HepG2 (cell line): ENCODE measurements around the gene TCP11L1. TPM values are rescaled to one million over a fixed set of nuclear protein-coding genes. Genes with fewer than 3 reads are reported as not detected.
A peak's percentile ranks its signal among the peaks of the same experiment; 100 is the strongest.

Experiments
- ATAC-seq: fragments of 200-7000 bp; cut with Tn5 transposase; 3 replicates; pipeline ENCODE4 v1.9.1; 2020; ENCODE audit warnings: mild to moderate bottlenecking, moderate library complexity
- BruUV-seq: library from RNA; stranded (reverse); fragments of 400-500 nt; replicated peaks from 2 replicates; lab custom pipeline; 2021; lab: Mats Ljungman, UMichigan
- CTCF ChIA-PET: fragments of 300-600 bp; formaldehyde crosslinking; extraction: SDS; loops from one replicate; lab custom pipeline; 2021; ENCODE audit warnings: low total read pairs, inconsistent platforms, low intra/inter-chr PET ratio; lab: Yijun Ruan, JAX
- POLR2A ChIA-PET: fragments of 350-600 bp; sonication (Branson Sonifier 250); formaldehyde crosslinking; loops from one replicate; lab custom pipeline; 2020; ENCODE audit warnings: antibody characterized with exemption, inconsistent platforms; lab: Yijun Ruan, JAX
- DNase-seq: peaks from one replicate; pipeline ENCODE4 v3.0.0-alpha.2; 2015; ENCODE audit warnings: low spot score
- FAIRE-seq: peaks from 3 replicates; lab custom pipeline; 2011; peaks lifted over from hg19 to GRCh38; lab: Jason Lieb, UNC
- H2AFZ ChIP-seq: one replicate; pipeline ENCODE4 v1.6.1; 2011; ENCODE audit warnings: low read length, inconsistent platforms
- H3K27ac ChIP-seq: fragments of 300-600 bp; 3 replicates; pipeline ENCODE4 v1.8.0; 2011; ENCODE audit warnings: mixed run types, mild to moderate bottlenecking, mixed read lengths, low read length, inconsistent platforms; ENCODE audit not compliant: insufficient read depth; ENCODE audit errors: extremely low read length
- H3K27me3 ChIP-seq, 2 experiments: fragments of 200-600 bp in 1 of 2; 2 replicates in 1 of 2; 3 replicates in 1 of 2; pipeline versions ENCODE4 v1.6.0 to v1.8.0; 2011; ENCODE audit warnings: low read length in 2 of 2, mild to moderate bottlenecking in 2 of 2, moderate library complexity in 2 of 2, inconsistent platforms in 1 of 2; ENCODE audit not compliant: insufficient read depth in 2 of 2, control insufficient read depth in 1 of 2
- H3K36me3 ChIP-seq, 2 experiments: fragments of 200-600 bp in 1 of 2; replicated peaks in 1 of 2; 2 replicates in 1 of 2; 3 replicates in 1 of 2; pipeline versions ENCODE4 v1.5.1 to v1.8.0; 2011; ENCODE audit warnings: low read length in 2 of 2, inconsistent platforms in 1 of 2; ENCODE audit not compliant: insufficient read depth in 2 of 2, control insufficient read depth in 1 of 2
- H3K4me1 ChIP-seq: 2 replicates; pipeline ENCODE4 v1.5.1; 2012; ENCODE audit warnings: low read length, inconsistent platforms; ENCODE audit not compliant: insufficient read depth
- H3K4me2 ChIP-seq: 2 replicates; pipeline ENCODE4 v1.6.0; 2011; ENCODE audit warnings: low read depth, low read length, inconsistent platforms
- H3K4me3 ChIP-seq, 3 experiments: fragments of 200-600 bp in 1 of 3; sonication (generic), shearing (Covaris generic) in 1 of 3; replicated peaks in 1 of 3; 2 replicates each; pipeline ENCODE4 v1.5.1; 2011 to 2016; ENCODE audit warnings: low read length in 3 of 3, inconsistent platforms in 2 of 3, low read depth in 2 of 3, mild to moderate bottlenecking in 2 of 3, control low read depth in 1 of 3, mixed read lengths in 1 of 3; ENCODE audit not compliant: insufficient read depth in 1 of 3
- H3K79me2 ChIP-seq: one replicate; pipeline ENCODE4 v1.6.1; 2011; ENCODE audit warnings: low read length, inconsistent platforms; ENCODE audit not compliant: insufficient read depth
- H3K9ac ChIP-seq: 2 replicates; pipeline ENCODE4 v1.6.0; 2011; ENCODE audit warnings: mild to moderate bottlenecking, low read depth, low read length, inconsistent platforms; ENCODE audit not compliant: insufficient read depth
- H3K9me3 ChIP-seq: 2 replicates; pipeline ENCODE4 v1.5.1; 2012; ENCODE audit warnings: mild to moderate bottlenecking, low read length
- H4K20me1 ChIP-seq: 2 replicates; pipeline ENCODE4 v1.6.0; 2011; ENCODE audit warnings: inconsistent platforms, mild to moderate bottlenecking, low read length, moderate library complexity; ENCODE audit not compliant: insufficient read depth
- CSRNP1 ChIP-seq: sonication (generic); formaldehyde crosslinking; IDR thresholded peaks from 2 replicates; pipeline ENCODE4 v1.8.1; 2023; ENCODE audit warnings: mild to moderate bottlenecking, missing genetic modification reagents
- MAZ ChIP-seq, 2 experiments: sonication (generic) in 1 of 2; formaldehyde crosslinking in 1 of 2; IDR thresholded peaks; 2 replicates each; pipeline versions ENCODE4 v1.5.0 to v1.6.1; 2012 to 2020; ENCODE audit warnings: low read depth in 2 of 2, mild to moderate bottlenecking in 2 of 2, borderline replicate concordance in 1 of 2, improper control_type of control experiment in 1 of 2, low read length in 1 of 2, missing genetic modification reagents in 1 of 2, moderate library complexity in 1 of 2
- SALL1 ChIP-seq: sonication (generic); formaldehyde crosslinking; IDR thresholded peaks from 2 replicates; pipeline ENCODE4 v1.8.0; 2022; ENCODE audit warnings: mild to moderate bottlenecking, missing genetic modification reagents
- SMAD9 ChIP-seq: sonication (generic); formaldehyde crosslinking; IDR thresholded peaks from 2 replicates; pipeline ENCODE4 v1.5.1; 2020; ENCODE audit warnings: mild to moderate bottlenecking, missing genetic modification reagents
- SOX6 ChIP-seq, 2 experiments: fragments of 450-650 bp in 1 of 2; sonication (generic) in 1 of 2; formaldehyde crosslinking in 1 of 2; IDR thresholded peaks; 2 replicates each; pipeline versions ENCODE4 v1.4.0 to v1.6.1; 2017 to 2020; ENCODE audit warnings: antibody characterized with exemption in 1 of 2, mild to moderate bottlenecking in 1 of 2, missing genetic modification reagents in 1 of 2
- ZNF850 ChIP-seq: sonication (generic); formaldehyde crosslinking; conservative IDR thresholded peaks from 2 replicates; pipeline ENCODE4 v1.9.0; 2021; ENCODE audit warnings: mild to moderate bottlenecking, missing genetic modification reagents
- ZNF878 ChIP-seq: sonication (generic); formaldehyde crosslinking; IDR thresholded peaks from 2 replicates; pipeline ENCODE4 v1.8.1; 2023; ENCODE audit warnings: mild to moderate bottlenecking, missing genetic modification reagents, moderate library complexity
- WGBS: methylation state at CpG from one replicate; pipeline ENCODE4 v1.1.6; 2017; ENCODE audit warnings: low lambda C conversion rate; 5-methylcytosine and 5-hydroxymethylcytosine counted together
- in situ Hi-C: cut with HindIII; loops from 2 replicates; pipeline ENCODE4 v1.10.0; 2017; ENCODE audit warnings: low pct_unique_long_range_greater_than_20kb; ENCODE audit not compliant: extremely low pct_ligation_motif_present
- intact Hi-C: fragments of 100-400 bp; cut with micrococcal nuclease; formaldehyde crosslinking; loops from one replicate; pipeline ENCODE4 v1.10.0; 2022; ENCODE audit not compliant: unreplicated experiment
- polyA plus RNA-seq, 8 experiments: library from polyadenylated mRNA; depleted of rRNA in 3 of 8; stranded (reverse) in 7 of 8; unstranded in 1 of 8; fragments of >200 nt; fragmentation: Illumina TruSeq in 4 of 8; extraction: Trizol in 4 of 8; gene quantifications; 2 replicates each; pipeline versions ENCODE4 v1.2.1 to v1.2.3, GENCODE V29; 2011 to 2016; ENCODE audit warnings: low read depth in 4 of 8, missing spikeins in 1 of 8, mixed read lengths in 1 of 8; ENCODE audit not compliant: insufficient read depth in 1 of 8
- total RNA-seq, 5 experiments: library from RNA; depleted of rRNA; stranded (reverse); fragments of >200 nt; fragmentation: Illumina TruSeq; extraction: Trizol; gene quantifications; 2 replicates each; pipeline ENCODE4 v1.2.3, GENCODE V29; 2016; ENCODE audit warnings: low read depth in 1 of 5
- TF ChIP-seq, protein P1 (sequence below): IDR thresholded peaks from 2 replicates; pipeline ENCODE4 v1.6.1; 2016; ENCODE audit warnings: mild to moderate bottlenecking

Gene TCP11L1
- total and polyA plus RNA-seq, 2 of the 13 experiments (the other 11 are each of a cell fraction or from before 2014, with no cell fraction given), result 7.9 to 10.1 TPM

DNA sequence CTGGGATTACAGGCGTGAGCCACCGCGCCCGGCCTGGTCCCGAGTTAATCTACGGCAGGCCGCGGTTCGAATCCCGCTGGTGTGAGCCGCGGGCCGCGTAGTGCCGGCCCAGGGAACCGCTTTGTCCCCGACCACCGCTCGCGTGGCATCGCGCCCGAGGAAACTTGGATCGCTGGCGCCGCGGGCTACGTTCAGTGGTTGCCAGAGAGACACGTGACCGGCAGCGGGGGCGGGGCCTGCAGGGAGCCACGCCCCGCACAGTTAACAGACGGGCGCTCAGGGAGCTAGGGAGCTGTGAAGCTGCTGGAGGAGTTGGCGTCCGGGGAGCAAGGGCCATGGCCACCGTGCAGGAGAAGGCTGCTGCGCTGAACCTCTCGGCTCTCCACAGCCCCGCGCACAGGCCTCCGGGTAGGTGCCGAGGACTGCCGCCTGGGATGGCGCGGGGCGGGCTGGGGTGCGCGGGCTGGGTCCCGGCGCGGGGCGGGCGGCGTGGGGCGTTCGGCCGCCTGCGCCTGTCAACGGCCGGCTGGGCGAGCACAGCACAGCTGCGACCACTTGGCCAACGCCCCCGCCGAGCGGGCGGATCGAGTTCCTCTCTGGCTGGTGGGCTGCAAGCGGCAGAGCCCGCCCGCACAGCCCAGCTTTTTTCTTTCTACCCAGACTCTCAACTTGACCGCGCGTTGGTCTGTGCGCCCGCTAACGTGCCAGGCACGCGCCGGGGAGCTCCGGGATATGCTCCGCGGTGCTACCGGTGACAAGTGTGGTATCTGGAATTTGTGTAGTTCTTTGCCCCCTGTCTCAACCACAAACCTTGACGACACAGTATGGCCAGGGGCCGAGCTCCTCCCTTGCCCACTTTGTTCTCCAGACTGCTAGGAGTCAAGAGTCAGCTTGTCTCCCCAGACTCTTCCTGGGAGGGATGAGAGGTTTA lies 23.5 kb upstream of the TCP11L1 start, which contains the start of gene DEPDC7 (continued):
- 0 out of 2 replicates have a peak, but pooled peaks have one; percentile 30 for TF ChIP-seq CSRNP1 (CRISPR knock-in tag)
- peak; percentile 86 for TF ChIP-seq SALL1 (CRISPR knock-in tag)
- TF ChIP-seq, protein P1, sequence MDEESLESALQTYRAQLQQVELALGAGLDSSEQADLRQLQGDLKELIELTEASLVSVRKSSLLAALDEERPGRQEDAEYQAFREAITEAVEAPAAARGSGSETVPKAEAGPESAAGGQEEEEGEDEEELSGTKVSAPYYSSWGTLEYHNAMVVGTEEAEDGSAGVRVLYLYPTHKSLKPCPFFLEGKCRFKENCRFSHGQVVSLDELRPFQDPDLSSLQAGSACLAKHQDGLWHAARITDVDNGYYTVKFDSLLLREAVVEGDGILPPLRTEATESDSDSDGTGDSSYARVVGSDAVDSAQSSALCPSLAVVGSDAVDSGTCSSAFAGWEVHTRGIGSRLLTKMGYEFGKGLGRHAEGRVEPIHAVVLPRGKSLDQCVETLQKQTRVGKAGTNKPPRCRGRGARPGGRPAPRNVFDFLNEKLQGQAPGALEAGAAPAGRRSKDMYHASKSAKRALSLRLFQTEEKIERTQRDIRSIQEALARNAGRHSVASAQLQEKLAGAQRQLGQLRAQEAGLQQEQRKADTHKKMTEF, result peak; percentile 84; the same call in 1 of the 2 replicates
- no peak for TF ChIP-seq SOX6 (IDR thresholded peaks at IDR 0.05)
- TF ChIP-seq SOX6 (CRISPR knock-in tag; IDR thresholded peaks at IDR 0.05), result peak; percentile 42; the same call in 1 of the 2 replicates
- TF ChIP-seq ZNF850 (CRISPR knock-in tag), result 0 out of 2 replicates have a peak, but pooled peaks have one; percentile 55

DNA sequence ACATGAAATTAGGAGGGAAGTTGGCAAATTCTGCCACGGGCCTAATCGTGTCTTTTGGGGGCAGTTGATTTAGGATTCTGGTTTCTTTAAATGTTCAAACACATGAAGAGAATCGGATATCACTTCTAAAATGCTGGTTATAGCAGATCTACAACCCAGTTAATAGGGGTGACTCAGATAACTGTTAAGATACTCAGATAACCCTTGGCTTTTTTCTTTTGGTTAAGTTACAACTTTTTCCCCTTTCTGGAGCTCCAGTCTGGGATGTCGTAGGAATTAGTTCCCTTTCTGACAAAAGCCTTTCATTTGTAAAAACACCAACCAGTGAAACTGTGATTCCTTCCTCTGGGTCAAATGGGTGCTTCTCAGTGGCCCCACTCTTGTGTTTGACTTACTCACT lies 22.7 kb upstream of the TCP11L1 start:
- in situ Hi-C loops, result no loop called here
- POLR2A ChIA-PET, result interaction anchor here (0.9 to 3.0 kb wide), 15 partner anchors 10 to 144 kb away, joined by 3 to 65 read pairs (median 5); partner anchors contain the start of genes CSTF3 and TCP11L1
- peaks cover 74% of the 10 kb centered on the region for H3K4me1 ChIP-seq
- no peak for ATAC-seq
- WGBS, result 4% methylated on average over 4 of the region's 4 CpGs
- peak overlapping the region; percentile 80 for H3K4me2 ChIP-seq
- no peak overlapping the region for H2AFZ ChIP-seq
- peak overlapping the region; percentile 73 to 79 (median 75) for H3K4me3 ChIP-seq
- H3K27me3 ChIP-seq, result no peaks in the 10 kb centered on the region
- peak overlapping the region; percentile 75 for H3K9ac ChIP-seq
- H4K20me1 ChIP-seq, result no peaks in the 10 kb centered on the region
- no peak for DNase-seq
- CTCF ChIA-PET, result no interaction called here
- TF ChIP-seq MAZ (IDR thresholded peaks at IDR 0.05; ENCODE audit: borderline replicate concordance, low read depth, low read length) (no peak), MAZ (CRISPR knock-in tag; IDR thresholded peaks at IDR 0.05; ENCODE audit: low read depth) (no peak), SMAD9 (CRISPR knock-in tag) (0 out of 2 replicates have a peak, but pooled peaks have one; percentile 4), ZNF878 (CRISPR knock-in tag) (0 out of 2 replicates have a peak, but pooled peaks have one; percentile 44)
- TSS peak; percentile 57 for BruUV-seq
- no peaks in the 10 kb centered on the region for H3K9me3 ChIP-seq
- intact Hi-C loops, result no loop called here
- peaks cover 54% of the 10 kb centered on the region for H3K79me2 ChIP-seq
- H3K36me3 ChIP-seq, result no peaks in the 10 kb centered on the region
- peak overlapping the region; percentile 86 for H3K27ac ChIP-seq
- no peak for FAIRE-seq
